Uterus (tissue), 4 donors: ENCODE results near the gene IVD. TPM values are rescaled to one million over a fixed set of nuclear protein-coding genes. Genes with fewer than 3 reads are reported as not detected.

ENCODE experiments used
- DNase-seq, 2 donors: peaks; one replicate each; pipeline ENCODE4 v3.0.0-alpha.2; 2019 to 2020
- H3K27ac ChIP-seq, 2 donors: fragments of 200-600 bp; sonication (generic); 1 replicate in 1 of 2; 2 replicates in 1 of 2; pipeline ENCODE4 v1.5.1; 2016 to 2018
- H3K27me3 ChIP-seq, 2 donors: fragments of 200-600 bp; sonication (generic); one replicate each; pipeline ENCODE4 v1.5.1; 2018 to 2019; ENCODE audit warnings: control low read depth in 1 of 2
- H3K36me3 ChIP-seq, 2 donors: fragments of 200-600 bp; sonication (generic); one replicate each; pipeline ENCODE4 v1.5.1; 2019; ENCODE audit warnings: control low read depth in 1 of 2
- H3K4me1 ChIP-seq, 2 donors: fragments of 200-600 bp; sonication (generic); one replicate each; pipeline ENCODE4 v1.5.1; 2018 to 2019; ENCODE audit warnings: control low read depth in 1 of 2
- H3K4me3 ChIP-seq, 2 donors: fragments of 200-600 bp; sonication (generic); 1 replicate in 1 of 2; 2 replicates in 1 of 2; pipeline ENCODE4 v1.5.1; 2018 to 2019; ENCODE audit warnings: mild to moderate bottlenecking in 1 of 2
- H3K9me3 ChIP-seq, 2 donors: fragments of 200-600 bp; sonication (generic); one replicate each; pipeline ENCODE4 v1.5.1; 2019; ENCODE audit warnings: control low read depth in 1 of 2
- CTCF ChIP-seq, 4 experiments: fragments of 200-600 bp in 2 of 4; fragments of 450-650 bp in 2 of 4; sonication (generic) in 2 of 4; IDR thresholded peaks; one replicate each; pipeline ENCODE4 v1.5.1; 2016 to 2019; ENCODE audit warnings: antibody characterized with exemption in 4 of 4, mild to moderate bottlenecking in 2 of 4, moderate library complexity in 1 of 4
- POLR2A ChIP-seq, 2 donors: fragments of 450-650 bp; IDR thresholded peaks; one replicate each; pipeline ENCODE4 v1.6.1; 2016; ENCODE audit warnings: antibody characterized with exemption in 2 of 2, mild to moderate bottlenecking in 1 of 2, moderate library complexity in 1 of 2
- intact Hi-C: fragments of 100-400 bp; cut with DNase I; formaldehyde crosslinking; loops from one replicate; pipeline ENCODE4 v1.15.1; 2023; ENCODE audit warnings: low total_unique reads
- total RNA-seq, 4 donors: library from RNA; depleted of rRNA in 3 of 4; stranded (reverse); fragments of >200 nt in 3 of 4; gene quantifications; one replicate each; pipeline versions ENCODE4 v1.1.0 to v1.2.4, GENCODE V29; 2014 to 2023
- donor health status: DM: yes; HTN: yes; CAD: no.

Gene IVD
- 100 to 1,000 TPM in 1 of 4 donors, 10 to 100 TPM in 3; 66.5 to 203 (median 83.7) TPM for total RNA-seq

GRCh38 chr15:40405501-40406381, at the start of gene IVD:
IVD (plus strand) TSS chr15:40405795; CDS start chr15:40405828, 33 bp downstream.
- H3K36me3 ChIP-seq = no peaks in the 10 kb centered on the region
- intact Hi-C loops = no loop called here
- peak within 1 kb of the TSS; percentile 68 to 87 for H3K27ac ChIP-seq
- H3K4me1 ChIP-seq = no peaks in the 10 kb centered on the region
- H3K27me3 ChIP-seq = no peaks in the 10 kb centered on the region
- TF ChIP-seq CTCF (IDR thresholded peaks at IDR 0.05) = peak in 1 of 4 experiments; percentile 12
- TF ChIP-seq POLR2A (IDR thresholded peaks at IDR 0.05) = peak; percentile 63 to 68
- H3K9me3 ChIP-seq = no peaks in the 10 kb centered on the region
- H3K4me3 ChIP-seq = peak within 1 kb of the TSS; percentile 60 to 76
- DNase-seq = peak; percentile 92 to 94

GRCh38 chr15:40355976-40356585, 49.5 kb upstream of the IVD start:
- intact Hi-C loops = no loop called here
- TF ChIP-seq POLR2A (IDR thresholded peaks at IDR 0.05) (no peak), CTCF (IDR thresholded peaks at IDR 0.05) (no peak)
- H3K36me3 ChIP-seq = no peaks in the 10 kb centered on the region
- no peaks in the 10 kb centered on the region for H3K4me1 ChIP-seq
- no peak overlapping the region for H3K27ac ChIP-seq
- no peak for DNase-seq
- no peaks in the 10 kb centered on the region for H3K27me3 ChIP-seq
- no peaks in the 10 kb centered on the region for H3K9me3 ChIP-seq
- H3K4me3 ChIP-seq = no peak overlapping the region

DNA sequence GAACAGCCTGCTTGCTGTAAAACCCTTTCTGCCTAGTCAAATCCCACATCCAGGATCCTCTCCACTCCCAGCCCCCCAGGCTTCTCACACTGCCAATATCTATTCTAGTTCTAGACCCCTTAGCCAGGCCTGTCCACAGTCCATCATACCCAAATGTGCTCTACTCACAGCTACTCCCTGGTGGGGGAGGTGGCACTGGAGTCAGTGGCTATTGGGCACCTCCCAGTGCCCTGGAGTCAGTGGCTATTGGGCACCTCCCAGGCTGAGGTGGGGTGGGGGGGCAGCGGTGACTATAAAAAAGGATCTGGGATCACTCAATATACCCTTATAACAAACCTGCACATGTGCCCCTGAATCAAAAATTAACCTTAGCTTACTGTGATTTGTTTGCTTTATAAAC, 48.3 kb upstream of the IVD start:
- Histone ChIP-seq H3K27ac (no peak overlapping the region), H3K4me3 (no peak overlapping the region), H3K36me3 (no peaks in the 10 kb centered on the region), H3K9me3 (no peaks in the 10 kb centered on the region), H3K27me3 (no peaks in the 10 kb centered on the region), H3K4me1 (no peaks in the 10 kb centered on the region)
- intact Hi-C loops = no loop called here
- DNase-seq = no peak
- TF ChIP-seq POLR2A (IDR thresholded peaks at IDR 0.05) (no peak), CTCF (IDR thresholded peaks at IDR 0.05) (no peak)

GRCh38 chr15:40357723-40358470, 47.7 kb upstream of the IVD start, which contains the start of gene DISP2:
DISP2 (plus strand) TSS chr15:40358219; CDS start chr15:40358322, 103 bp downstream.
- Histone ChIP-seq H3K4me1 (no peaks in the 10 kb centered on the region), H3K36me3 (no peaks in the 10 kb centered on the region), H3K27ac (no peak within 1 kb of the TSS), H3K4me3 (peak within 1 kb of the TSS; percentile 42 to 43), H3K27me3 (no peaks in the 10 kb centered on the region), H3K9me3 (no peaks in the 10 kb centered on the region)
- TF ChIP-seq POLR2A (IDR thresholded peaks at IDR 0.05) (no peak), CTCF (IDR thresholded peaks at IDR 0.05) (peak in 1 of 4 experiments; percentile 47)
- DNase-seq = peak; percentile 78 to 89
- intact Hi-C loops = no loop called here
